ENCODE measurements around the gene FAM234B. TPM values are rescaled to one million over a fixed set of nuclear protein-coding genes. Genes with fewer than 3 reads are reported as not detected.
A peak's percentile ranks its signal among the peaks of the same experiment; 100 is the strongest.

Gene FAM234B
- polyA plus RNA-seq, 1 experiment: 7.3 TPM

GRCh38 chr12:13100605-13100881 is 56.4 kb downstream of the FAM234B start:
- DNase-seq (ENCODE audit: low read depth, low spot score): no peak
- Histone ChIP-seq H3K4me3 (ENCODE audit: low read depth, low read length) (peak overlapping the region; percentile 46), H3K9me3 (ENCODE audit: control insufficient read depth, insufficient read depth, low read length) (no peaks in the 10 kb centered on the region), H3K27me3 (ENCODE audit: control insufficient read depth, insufficient read depth, low read length) (no peaks in the 10 kb centered on the region), H3K27ac (ENCODE audit: low read depth, low read length) (peak overlapping the region; percentile 98)
- TF ChIP-seq CTCF (IDR thresholded peaks at IDR 0.05; ENCODE audit: low read depth, low read length): no peak
- POLR2A ChIA-PET: interaction anchor here (0.8 to 5.7 kb wide), 4 partner anchors 79 to 106 kb away, joined by 3 to 44 read pairs (median 4); partner anchors contain the start of gene EMP1
- CTCF ChIA-PET: interaction anchor here (0.7 to 4.3 kb wide), 7 partner anchors 110 to 264 kb away, joined by 3 to 63 read pairs (median 4); no protein-coding TSS in a partner anchor

- Histone ChIP-seq H3K27me3 (ENCODE audit: control insufficient read depth, insufficient read depth, low read length) (no peaks in the 10 kb centered on the region), H3K27ac (ENCODE audit: low read depth, low read length) (peak overlapping the region; percentile 98), H3K9me3 (ENCODE audit: control insufficient read depth, insufficient read depth, low read length) (no peaks in the 10 kb centered on the region), H3K4me3 (ENCODE audit: low read depth, low read length) (peak overlapping the region; percentile 53)
- no peak for TF ChIP-seq CTCF (IDR thresholded peaks at IDR 0.05; ENCODE audit: low read depth, low read length)
- POLR2A ChIA-PET: interaction anchor here (0.9 to 5.7 kb wide), 5 partner anchors 24 to 105 kb away, joined by 3 to 44 read pairs (median 5); partner anchors contain the start of gene EMP1
- CTCF ChIA-PET: interaction anchor here (0.7 to 4.3 kb wide), 6 partner anchors 109 to 264 kb away, joined by 3 to 63 read pairs (median 4); no protein-coding TSS in a partner anchor
- peak; percentile 82 for DNase-seq (ENCODE audit: low read depth, low spot score)
Measured at GRCh38 chr12:13100882-13101769, 56.9 kb downstream of the FAM234B start.

- POLR2A ChIA-PET: interaction anchor here (0.9 to 5.7 kb wide), 3 partner anchors 23 to 95 kb away, joined by 3 to 44 read pairs (median 5); partner anchors contain the start of gene EMP1
- CTCF ChIA-PET: interaction anchor here (1.1 to 4.3 kb wide), 4 partner anchors 108 to 186 kb away, joined by 3 to 63 read pairs (median 4); no protein-coding TSS in a partner anchor
- Histone ChIP-seq H3K27ac (ENCODE audit: low read depth, low read length) (peak overlapping the region; percentile 98), H3K27me3 (ENCODE audit: control insufficient read depth, insufficient read depth, low read length) (no peaks in the 10 kb centered on the region), H3K4me3 (ENCODE audit: low read depth, low read length) (peak overlapping the region; percentile 53; the same call in 1 of the 2 replicates), H3K9me3 (ENCODE audit: control insufficient read depth, insufficient read depth, low read length) (no peaks in the 10 kb centered on the region)
- no peak for DNase-seq (ENCODE audit: low read depth, low spot score)
- no peak for TF ChIP-seq CTCF (IDR thresholded peaks at IDR 0.05; ENCODE audit: low read depth, low read length)
Measured at GRCh38 chr12:13101821-13102375, 57.7 kb downstream of the FAM234B start.

GRCh38 chr12:13102461-13103195 is 58.4 kb downstream of the FAM234B start:
- Histone ChIP-seq H3K9me3 (ENCODE audit: control insufficient read depth, insufficient read depth, low read length) (no peaks in the 10 kb centered on the region), H3K27ac (ENCODE audit: low read depth, low read length) (peak overlapping the region; percentile 52), H3K27me3 (ENCODE audit: control insufficient read depth, insufficient read depth, low read length) (no peaks in the 10 kb centered on the region), H3K4me3 (ENCODE audit: low read depth, low read length) (no peak overlapping the region)
- POLR2A ChIA-PET: interaction anchor here (1.5 to 5.7 kb wide), 2 partner anchors 22 to 94 kb away, joined by 5 to 44 read pairs; partner anchors contain the start of gene EMP1
- TF ChIP-seq CTCF (IDR thresholded peaks at IDR 0.05; ENCODE audit: low read depth, low read length): no peak
- CTCF ChIA-PET: interaction anchor here (0.6 to 1.3 kb wide), 8 partner anchors 22 to 195 kb away, joined by 3 to 6 read pairs (median 4); no protein-coding TSS in a partner anchor
- no peak for DNase-seq (ENCODE audit: low read depth, low spot score)

All from AG04450 (cell line).